22Rv1 (cell line): ENCODE data around the gene SPX.

Source experiments
- ZFX ChIP-seq: fragments of 450-650 bp; IDR thresholded peaks from 2 replicates; pipeline ENCODE4 v1.6.1; 2017; ENCODE audit warnings: antibody characterized with exemption, borderline replicate concordance
- TF ChIP-seq, protein P1 (sequence below): fragments of 450-650 bp; IDR thresholded peaks from 2 replicates; pipeline ENCODE4 v1.5.1; 2017; ENCODE audit warnings: mild to moderate bottlenecking

DNA sequence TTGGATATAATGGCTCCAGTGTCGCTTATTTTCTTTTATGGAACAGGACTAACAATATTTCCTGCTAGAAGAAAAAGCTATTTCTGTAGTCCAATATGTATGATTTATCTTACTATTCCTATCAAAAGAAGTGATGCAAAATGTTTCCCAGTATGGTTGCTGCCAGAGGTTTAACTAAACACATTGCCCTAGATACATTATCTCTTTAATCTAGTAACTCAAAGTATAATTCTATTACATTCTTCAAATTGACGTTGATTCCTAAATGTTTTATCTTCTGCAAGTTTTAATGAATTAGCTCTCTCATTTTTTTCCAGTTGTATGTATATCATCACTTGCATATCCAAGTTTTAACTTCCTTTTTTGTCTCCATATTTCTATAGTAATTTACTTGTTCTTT, 50.3 kb downstream of the SPX start:
- TF ChIP-seq, protein P1, sequence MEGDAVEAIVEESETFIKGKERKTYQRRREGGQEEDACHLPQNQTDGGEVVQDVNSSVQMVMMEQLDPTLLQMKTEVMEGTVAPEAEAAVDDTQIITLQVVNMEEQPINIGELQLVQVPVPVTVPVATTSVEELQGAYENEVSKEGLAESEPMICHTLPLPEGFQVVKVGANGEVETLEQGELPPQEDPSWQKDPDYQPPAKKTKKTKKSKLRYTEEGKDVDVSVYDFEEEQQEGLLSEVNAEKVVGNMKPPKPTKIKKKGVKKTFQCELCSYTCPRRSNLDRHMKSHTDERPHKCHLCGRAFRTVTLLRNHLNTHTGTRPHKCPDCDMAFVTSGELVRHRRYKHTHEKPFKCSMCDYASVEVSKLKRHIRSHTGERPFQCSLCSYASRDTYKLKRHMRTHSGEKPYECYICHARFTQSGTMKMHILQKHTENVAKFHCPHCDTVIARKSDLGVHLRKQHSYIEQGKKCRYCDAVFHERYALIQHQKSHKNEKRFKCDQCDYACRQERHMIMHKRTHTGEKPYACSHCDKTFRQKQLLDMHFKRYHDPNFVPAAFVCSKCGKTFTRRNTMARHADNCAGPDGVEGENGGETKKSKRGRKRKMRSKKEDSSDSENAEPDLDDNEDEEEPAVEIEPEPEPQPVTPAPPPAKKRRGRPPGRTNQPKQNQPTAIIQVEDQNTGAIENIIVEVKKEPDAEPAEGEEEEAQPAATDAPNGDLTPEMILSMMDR, result no peak
- TF ChIP-seq ZFX, result no peak
